Type B pancreatic cell (in vitro differentiated cells): ENCODE measurements around the gene KDM7A. TPM values are rescaled to one million over a fixed set of nuclear protein-coding genes. Genes with fewer than 3 reads are reported as not detected.

Experiments
- DNase-seq: peaks from one replicate; pipeline ENCODE4 v3.0.0; 2021; ENCODE audit warnings: mixed read lengths; ENCODE audit not compliant: unreplicated experiment; ENCODE audit errors: extremely low spot score
- H3K27ac Mint-ChIP-seq: 2 replicates; pipeline ENCODE4 v1.8.0; 2021; ENCODE audit warnings: mild to moderate bottlenecking, mixed read lengths
- H3K27me3 Mint-ChIP-seq: 2 replicates; pipeline ENCODE4 v1.8.0; 2021; ENCODE audit warnings: mixed read lengths
- H3K36me3 Mint-ChIP-seq: 2 replicates; pipeline ENCODE4 v1.8.0; 2021; ENCODE audit warnings: mixed read lengths
- H3K4me1 Mint-ChIP-seq: one replicate; pipeline ENCODE4 v1.8.0; 2021; ENCODE audit warnings: mixed read lengths; ENCODE audit not compliant: unreplicated experiment
- H3K4me3 Mint-ChIP-seq: 2 replicates; pipeline ENCODE4 v1.8.0; 2021; ENCODE audit warnings: mild to moderate bottlenecking, mixed read lengths
- H3K9me3 Mint-ChIP-seq: 2 replicates; pipeline ENCODE4 v1.8.0; 2021; ENCODE audit warnings: mixed read lengths
- CTCF ChIP-seq: fragments of 200-600 bp; sonication (generic); conservative IDR thresholded peaks from 2 replicates; pipeline ENCODE4 v1.5.0; 2021; ENCODE audit warnings: antibody characterized with exemption, mild to moderate bottlenecking
- total RNA-seq: library from RNA; stranded (reverse); gene quantifications from 2 replicates; pipeline ENCODE4 v1.2.1, GENCODE V29; 2021; ENCODE audit warnings: low replicate concordance

Gene KDM7A
- total RNA-seq, 1 donor from 2014 or later, result 7.5 TPM

- Mint-ChIP-seq H3K4me3 (no peak overlapping the region), H3K27me3 (no peaks in the 10 kb centered on the region), H3K36me3 (peaks cover 3% of the 10 kb centered on the region), H3K9me3 (no peaks in the 10 kb centered on the region), H3K27ac (no peak overlapping the region), H3K4me1 (no peaks in the 10 kb centered on the region)
- no peak for DNase-seq
- no peak for TF ChIP-seq CTCF
Observed at GRCh38 chr7:140051820-140052219, 125.0 kb downstream of the KDM7A start.

- H3K27me3 Mint-ChIP-seq, result no peaks in the 10 kb centered on the region
- TF ChIP-seq CTCF, result no peak
- H3K4me1 Mint-ChIP-seq, result peaks cover 8% of the 10 kb centered on the region
- no peaks in the 10 kb centered on the region for H3K9me3 Mint-ChIP-seq
- peak; percentile 39 for DNase-seq
- no peak overlapping the region for H3K4me3 Mint-ChIP-seq
- no peak overlapping the region for H3K27ac Mint-ChIP-seq
- peaks cover 3% of the 10 kb centered on the region for H3K36me3 Mint-ChIP-seq
Observed at GRCh38 chr7:140050100-140050499, 126.7 kb downstream of the KDM7A start.

GRCh38 chr7:140049339-140050024, 127.3 kb downstream of the KDM7A start:
- peak; percentile 47 for DNase-seq
- Mint-ChIP-seq H3K9me3 (no peaks in the 10 kb centered on the region), H3K36me3 (peaks cover 3% of the 10 kb centered on the region), H3K4me1 (peaks cover 8% of the 10 kb centered on the region), H3K4me3 (no peak overlapping the region), H3K27ac (peak overlapping the region; percentile 33), H3K27me3 (no peaks in the 10 kb centered on the region)
- TF ChIP-seq CTCF, result no peak

- DNase-seq, result peak; percentile 34
- no peak for TF ChIP-seq CTCF
- Mint-ChIP-seq H3K9me3 (no peaks in the 10 kb centered on the region), H3K4me3 (no peak overlapping the region), H3K36me3 (peaks cover 3% of the 10 kb centered on the region), H3K27ac (peak overlapping the region; percentile 33), H3K4me1 (peaks cover 8% of the 10 kb centered on the region), H3K27me3 (no peaks in the 10 kb centered on the region)
Observed at GRCh38 chr7:140048989-140049338, 127.8 kb downstream of the KDM7A start.

- Mint-ChIP-seq H3K9me3 (no peaks in the 10 kb centered on the region), H3K36me3 (peaks cover 1% of the 10 kb centered on the region), H3K4me1 (peaks cover 8% of the 10 kb centered on the region), H3K27ac (no peak overlapping the region), H3K4me3 (no peak overlapping the region), H3K27me3 (no peaks in the 10 kb centered on the region)
- no peak for TF ChIP-seq CTCF
- peak; percentile 25 for DNase-seq
Observed at GRCh38 chr7:140048138-140048537, 128.6 kb downstream of the KDM7A start.
